KMS-11 (cell line): ENCODE data around the gene ZG16B.
A peak's percentile ranks its signal among the peaks of the same experiment; 100 is the strongest.

ENCODE experiments used
- H2AFZ ChIP-seq: fragments of 200-600 bp; sonication (generic); 2 replicates; pipeline ENCODE4 v1.6.1; 2016; ENCODE audit warnings: antibody characterized with exemption, mixed run types, low read depth
- H3K27ac ChIP-seq: fragments of 200-600 bp; sonication (generic); 2 replicates; pipeline ENCODE4 v1.6.1; 2016; ENCODE audit warnings: mild to moderate bottlenecking, mixed run types
- H3K27me3 ChIP-seq: fragments of 200-600 bp; sonication (generic); 2 replicates; pipeline ENCODE4 v1.6.1; 2017; ENCODE audit warnings: mild to moderate bottlenecking, low read depth, mixed run types, moderate library complexity; ENCODE audit not compliant: insufficient read depth
- H3K36me3 ChIP-seq: fragments of 200-600 bp; sonication (generic); 2 replicates; pipeline ENCODE4 v1.6.1; 2017; ENCODE audit warnings: mild to moderate bottlenecking, mixed run types; ENCODE audit not compliant: insufficient read depth
- H3K4me1 ChIP-seq: fragments of 200-600 bp; sonication (generic); 2 replicates; pipeline ENCODE4 v1.6.1; 2016; ENCODE audit warnings: mild to moderate bottlenecking, low read depth, mixed run types; ENCODE audit not compliant: poor library complexity, severe bottlenecking
- H3K4me2 ChIP-seq: fragments of 200-600 bp; sonication (generic); 2 replicates; pipeline ENCODE4 v1.7.0; 2016; ENCODE audit warnings: mild to moderate bottlenecking, mixed run types
- H3K4me3 ChIP-seq: fragments of 200-600 bp; sonication (generic); IDR thresholded peaks from 2 replicates; pipeline ENCODE4 v1.6.1; 2017; ENCODE audit warnings: low read depth, low read length, mixed read lengths; ENCODE audit not compliant: insufficient read depth
- H3K79me2 ChIP-seq: fragments of 200-600 bp; sonication (generic); 2 replicates; pipeline ENCODE4 v1.6.1; 2016; ENCODE audit warnings: low read depth, mixed run types; ENCODE audit not compliant: insufficient read depth
- H3K9ac ChIP-seq: fragments of 200-600 bp; sonication (generic); 2 replicates; pipeline ENCODE4 v1.6.1; 2016; ENCODE audit warnings: mild to moderate bottlenecking, mixed run types
- H4K20me1 ChIP-seq: fragments of 200-600 bp; sonication (generic); 2 replicates; pipeline ENCODE4 v1.6.1; 2016; ENCODE audit warnings: mild to moderate bottlenecking, mixed run types; ENCODE audit not compliant: insufficient read depth
- TF ChIP-seq, protein P1 (sequence below): fragments of 200-600 bp; sonication (generic); conservative IDR thresholded peaks from 2 replicates; pipeline ENCODE4 v1.6.1; 2017; ENCODE audit warnings: low read depth, mild to moderate bottlenecking, antibody characterized with exemption, low read length, moderate library complexity, mixed read lengths

Gene ZG16B

DNA sequence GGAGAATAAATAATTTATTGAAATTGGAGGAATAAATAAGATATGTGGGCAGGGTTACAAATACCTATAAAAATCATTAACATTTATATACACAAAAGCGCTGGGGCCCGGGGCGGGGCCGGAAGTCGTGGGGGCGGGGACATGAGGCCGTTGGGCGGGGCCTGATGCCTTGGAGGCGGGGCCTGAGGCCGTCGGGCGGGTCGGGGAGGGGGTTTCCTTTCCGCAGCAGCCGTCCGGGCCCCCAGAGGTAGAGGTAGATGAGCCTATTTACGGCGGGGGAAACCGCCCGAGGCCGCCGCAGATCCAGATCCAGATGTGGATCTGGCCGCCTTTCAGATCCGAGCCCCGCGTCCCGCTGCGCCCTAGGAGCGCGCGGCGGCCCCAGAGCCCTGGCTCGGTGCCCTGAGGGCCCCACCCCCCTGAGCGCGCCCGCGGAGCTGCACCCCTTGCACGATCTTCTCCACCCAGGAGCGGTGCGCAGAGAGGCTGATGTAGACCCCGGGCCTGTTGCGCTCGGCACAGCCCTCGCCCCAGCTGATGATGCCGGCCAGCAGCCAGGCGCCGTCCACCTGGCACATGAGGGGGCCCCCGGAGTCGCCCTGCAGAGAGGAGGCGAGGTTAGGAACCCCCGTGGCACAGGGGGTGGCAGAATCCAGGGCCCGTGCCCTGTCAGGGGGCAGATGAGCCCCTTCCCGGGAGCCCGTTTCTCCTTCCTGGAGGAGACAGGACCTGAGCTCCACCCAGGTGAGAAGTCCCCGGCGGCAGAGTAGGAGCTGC lies 22.8 kb downstream of the ZG16B start:
- H3K4me3 ChIP-seq: no peak overlapping the region
- H4K20me1 ChIP-seq: no peaks in the 10 kb centered on the region
- TF ChIP-seq, protein P1, sequence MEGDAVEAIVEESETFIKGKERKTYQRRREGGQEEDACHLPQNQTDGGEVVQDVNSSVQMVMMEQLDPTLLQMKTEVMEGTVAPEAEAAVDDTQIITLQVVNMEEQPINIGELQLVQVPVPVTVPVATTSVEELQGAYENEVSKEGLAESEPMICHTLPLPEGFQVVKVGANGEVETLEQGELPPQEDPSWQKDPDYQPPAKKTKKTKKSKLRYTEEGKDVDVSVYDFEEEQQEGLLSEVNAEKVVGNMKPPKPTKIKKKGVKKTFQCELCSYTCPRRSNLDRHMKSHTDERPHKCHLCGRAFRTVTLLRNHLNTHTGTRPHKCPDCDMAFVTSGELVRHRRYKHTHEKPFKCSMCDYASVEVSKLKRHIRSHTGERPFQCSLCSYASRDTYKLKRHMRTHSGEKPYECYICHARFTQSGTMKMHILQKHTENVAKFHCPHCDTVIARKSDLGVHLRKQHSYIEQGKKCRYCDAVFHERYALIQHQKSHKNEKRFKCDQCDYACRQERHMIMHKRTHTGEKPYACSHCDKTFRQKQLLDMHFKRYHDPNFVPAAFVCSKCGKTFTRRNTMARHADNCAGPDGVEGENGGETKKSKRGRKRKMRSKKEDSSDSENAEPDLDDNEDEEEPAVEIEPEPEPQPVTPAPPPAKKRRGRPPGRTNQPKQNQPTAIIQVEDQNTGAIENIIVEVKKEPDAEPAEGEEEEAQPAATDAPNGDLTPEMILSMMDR: no peak
- H3K9ac ChIP-seq: no peak overlapping the region
- H3K36me3 ChIP-seq: no peaks in the 10 kb centered on the region
- no peaks in the 10 kb centered on the region for H3K4me1 ChIP-seq
- H2AFZ ChIP-seq: no peak overlapping the region
- no peak overlapping the region for H3K4me2 ChIP-seq
- no peaks in the 10 kb centered on the region for H3K79me2 ChIP-seq
- no peak overlapping the region for H3K27ac ChIP-seq
- H3K27me3 ChIP-seq: peaks cover 78% of the 10 kb centered on the region

DNA sequence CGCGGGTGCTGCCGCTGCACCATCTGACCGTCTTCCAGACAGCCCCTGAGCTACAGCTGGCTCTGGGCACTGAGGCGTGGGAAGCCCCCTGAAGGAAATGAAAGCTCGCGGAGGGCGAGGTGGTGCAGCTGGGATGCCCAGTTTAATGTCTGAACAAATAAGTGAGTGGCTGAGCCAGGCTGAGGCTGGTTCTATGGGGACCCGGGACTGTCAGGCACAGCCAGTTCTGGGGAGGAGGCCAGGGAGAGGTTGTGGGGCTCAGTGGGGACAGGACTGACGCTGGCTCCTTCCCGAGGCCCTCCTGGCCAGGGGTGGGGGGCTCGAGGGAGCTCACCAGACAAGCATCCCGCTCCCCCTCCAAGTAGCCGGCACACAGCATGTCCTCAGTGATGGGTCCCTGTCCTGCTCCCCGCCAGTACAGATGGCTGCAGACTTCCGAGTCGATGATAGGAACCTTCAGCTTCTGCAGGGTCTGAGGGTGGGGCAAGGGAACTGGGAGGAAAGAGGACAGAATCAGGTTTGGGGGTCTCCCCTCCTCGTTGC lies 23.5 kb downstream of the ZG16B start:
- H3K9ac ChIP-seq: no peak overlapping the region

DNA sequence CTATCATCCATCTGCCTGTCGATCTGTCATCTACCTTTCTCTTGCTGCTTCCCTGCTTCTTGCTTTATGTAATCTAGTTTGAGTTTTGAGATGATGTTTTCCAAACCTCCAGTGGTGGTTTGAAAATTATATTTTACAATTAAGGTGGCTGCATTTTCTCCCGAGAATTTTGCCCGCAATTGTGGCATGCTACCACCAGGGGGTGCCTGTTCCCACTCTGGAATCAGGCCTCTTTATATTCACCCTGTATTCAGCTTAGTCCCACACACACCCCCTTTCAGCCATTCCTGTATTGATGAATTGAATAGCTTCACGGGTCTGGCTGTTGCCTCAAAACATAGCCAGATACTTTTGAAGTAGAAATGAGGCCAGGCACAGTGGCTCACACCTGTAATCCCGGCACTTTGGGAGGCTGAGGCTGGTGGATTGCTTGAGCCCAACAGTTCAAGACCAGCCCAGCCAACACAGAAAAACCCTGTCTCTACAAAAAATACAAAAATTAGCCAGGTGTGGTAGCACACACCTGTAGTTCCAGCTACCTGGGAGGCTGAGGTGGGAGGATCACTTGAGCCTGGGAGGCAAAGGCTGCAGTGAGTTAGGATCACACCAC lies 24.7 kb downstream of the ZG16B start:
- Histone ChIP-seq H3K4me2 (no peak overlapping the region), H3K4me1 (no peaks in the 10 kb centered on the region), H4K20me1 (no peaks in the 10 kb centered on the region), H3K36me3 (no peaks in the 10 kb centered on the region), H3K79me2 (no peaks in the 10 kb centered on the region), H3K9ac (no peak overlapping the region), H3K27ac (no peak overlapping the region), H3K4me3 (no peak overlapping the region), H2AFZ (no peak overlapping the region), H3K27me3 (peaks cover 78% of the 10 kb centered on the region)
- TF ChIP-seq, protein P1: peak; percentile 78

More for the DNA sequence above, 23.5 kb downstream of the ZG16B start:
- TF ChIP-seq, protein P1: no peak
- Histone ChIP-seq H3K4me2 (no peak overlapping the region), H3K4me3 (no peak overlapping the region), H4K20me1 (no peaks in the 10 kb centered on the region), H3K4me1 (no peaks in the 10 kb centered on the region), H2AFZ (no peak overlapping the region), H3K36me3 (no peaks in the 10 kb centered on the region), H3K79me2 (no peaks in the 10 kb centered on the region), H3K27ac (no peak overlapping the region), H3K27me3 (peaks cover 78% of the 10 kb centered on the region)

DNA sequence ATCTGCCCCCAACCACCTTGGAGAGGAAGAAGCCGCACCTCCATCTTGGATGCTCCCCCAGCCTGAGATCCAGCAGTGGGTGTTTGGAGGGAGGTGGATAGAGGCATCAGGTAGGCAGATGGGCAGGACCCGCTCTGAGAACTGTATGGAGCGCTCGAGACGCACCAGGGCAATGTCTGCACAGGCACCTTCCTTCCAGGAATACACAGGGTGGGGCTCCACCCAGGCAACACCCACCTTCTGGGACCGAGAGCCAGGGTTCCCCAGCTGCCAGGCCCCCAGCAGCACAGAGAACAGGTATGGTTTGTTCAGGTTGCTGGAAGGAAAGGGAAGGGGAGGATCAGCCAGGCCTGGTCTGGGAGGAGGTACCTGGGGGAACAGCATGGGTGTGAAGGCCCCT lies 25.4 kb downstream of the ZG16B start:
- no peak overlapping the region for H3K4me2 ChIP-seq
- peaks cover 79% of the 10 kb centered on the region for H3K27me3 ChIP-seq
- no peak overlapping the region for H3K27ac ChIP-seq

More for the DNA sequence above, 25.4 kb downstream of the ZG16B start:
- Histone ChIP-seq H3K79me2 (no peaks in the 10 kb centered on the region), H2AFZ (no peak overlapping the region), H4K20me1 (no peaks in the 10 kb centered on the region), H3K4me3 (no peak overlapping the region), H3K9ac (no peak overlapping the region), H3K4me1 (no peaks in the 10 kb centered on the region), H3K36me3 (no peaks in the 10 kb centered on the region)
- TF ChIP-seq, protein P1: no peak
